Trophoblast cell (in vitro differentiated cells and primary cell): ENCODE data around the gene FABP1.
A peak's percentile ranks its signal among the peaks of the same experiment; 100 is the strongest.

ENCODE experiments used
- DNase-seq, 2 donors: peaks; one replicate each; pipeline ENCODE4 v3.0.0-alpha.2; 2016
- H2AFZ ChIP-seq: 2 replicates; pipeline ENCODE4 v1.6.1; 2013; ENCODE audit warnings: low read length, moderate library complexity, mild to moderate bottlenecking; ENCODE audit not compliant: insufficient read depth, poor library complexity
- H2AK5ac ChIP-seq: 2 replicates; pipeline ENCODE4 v1.6.1; 2013; ENCODE audit warnings: mild to moderate bottlenecking, low read length
- H2BK120ac ChIP-seq: 2 replicates; pipeline ENCODE4 v1.6.1; 2013; ENCODE audit warnings: low read length, mild to moderate bottlenecking, moderate library complexity; ENCODE audit not compliant: insufficient read depth, poor library complexity
- H2BK12ac ChIP-seq: 2 replicates; pipeline ENCODE4 v1.6.1; 2013; ENCODE audit warnings: mild to moderate bottlenecking, low read length, moderate library complexity
- H2BK5ac ChIP-seq: 2 replicates; pipeline ENCODE4 v1.6.1; 2013; ENCODE audit warnings: low read length, low read depth, moderate library complexity, mild to moderate bottlenecking; ENCODE audit not compliant: poor library complexity
- H3K14ac ChIP-seq: 2 replicates; pipeline ENCODE4 v1.6.1; 2013; ENCODE audit warnings: mild to moderate bottlenecking, low read length
- H3K18ac ChIP-seq: 2 replicates; pipeline ENCODE4 v1.6.1; 2013; ENCODE audit warnings: mild to moderate bottlenecking, low read length
- H3K23ac ChIP-seq: 2 replicates; pipeline ENCODE4 v1.6.1; 2013; ENCODE audit warnings: low read length
- H3K27ac ChIP-seq: 2 replicates; pipeline ENCODE4 v1.5.1; 2013; ENCODE audit warnings: low read depth, mild to moderate bottlenecking, inconsistent platforms, low read length, moderate library complexity
- H3K27me3 ChIP-seq: 2 replicates; pipeline ENCODE4 v1.6.1; 2013; ENCODE audit warnings: inconsistent platforms, mild to moderate bottlenecking, low read length, moderate library complexity; ENCODE audit not compliant: insufficient read depth
- H3K36me3 ChIP-seq, 2 experiments: 1 replicate in 1 of 2; 2 replicates in 1 of 2; pipeline ENCODE4 v1.6.1; 2013; ENCODE audit warnings: low read length in 2 of 2, mild to moderate bottlenecking in 2 of 2, moderate library complexity in 1 of 2; ENCODE audit not compliant: insufficient read depth in 2 of 2, control insufficient read depth in 1 of 2
- H3K4ac ChIP-seq: 2 replicates; pipeline ENCODE4 v1.6.1; 2013; ENCODE audit warnings: low read depth, mild to moderate bottlenecking, low read length, moderate library complexity
- H3K4me1 ChIP-seq, 2 experiments: 1 replicate in 1 of 2; 2 replicates in 1 of 2; pipeline ENCODE4 v1.6.1; 2013; ENCODE audit warnings: low read length in 2 of 2, mild to moderate bottlenecking in 2 of 2, moderate library complexity in 1 of 2; ENCODE audit not compliant: insufficient read depth in 2 of 2, control insufficient read depth in 1 of 2
- H3K4me2 ChIP-seq: 2 replicates; pipeline ENCODE4 v1.6.1; 2013; ENCODE audit warnings: inconsistent platforms, mild to moderate bottlenecking, low read length, moderate library complexity
- H3K4me3 ChIP-seq: 2 replicates; pipeline ENCODE4 v1.5.1; 2013; ENCODE audit warnings: mild to moderate bottlenecking, low read depth, low read length, inconsistent platforms
- H3K79me1 ChIP-seq: one replicate; pipeline ENCODE4 v1.6.1; 2013; ENCODE audit warnings: low read length
- H3K79me2 ChIP-seq: 2 replicates; pipeline ENCODE4 v1.6.1; 2013; ENCODE audit warnings: low read length, mild to moderate bottlenecking; ENCODE audit not compliant: control insufficient read depth, insufficient read depth, poor library complexity
- H3K9ac ChIP-seq: 2 replicates; pipeline ENCODE4 v1.6.1; 2013; ENCODE audit warnings: mild to moderate bottlenecking, low read length
- H3K9me3 ChIP-seq: 2 replicates; pipeline ENCODE4 v1.6.1; 2013; ENCODE audit warnings: low read depth, mild to moderate bottlenecking, control low read depth, inconsistent platforms, low read length; ENCODE audit not compliant: insufficient read depth
- H4K12ac ChIP-seq: 2 replicates; pipeline ENCODE4 v1.6.1; 2013; ENCODE audit warnings: low read depth, mild to moderate bottlenecking, low read length, moderate library complexity
- H4K8ac ChIP-seq: 2 replicates; pipeline ENCODE4 v1.6.1; 2013; ENCODE audit warnings: low read depth, mild to moderate bottlenecking, low read length, moderate library complexity
- H4K91ac ChIP-seq: one replicate; pipeline ENCODE4 v1.6.1; 2013; ENCODE audit warnings: low read depth, mild to moderate bottlenecking, low read length, moderate library complexity
- WGBS: extraction: QIAGEN DNeasy Blood & Tissue Kit; methylation state at CpG from one replicate; pipeline ENCODE4 v1.1.7; 2013; ENCODE audit warnings: missing lambda C conversion rate; ENCODE audit not compliant: insufficient read length, insufficient coverage; ENCODE audit errors: extremely low coverage; 5-methylcytosine and 5-hydroxymethylcytosine counted together

Gene FABP1

DNA sequence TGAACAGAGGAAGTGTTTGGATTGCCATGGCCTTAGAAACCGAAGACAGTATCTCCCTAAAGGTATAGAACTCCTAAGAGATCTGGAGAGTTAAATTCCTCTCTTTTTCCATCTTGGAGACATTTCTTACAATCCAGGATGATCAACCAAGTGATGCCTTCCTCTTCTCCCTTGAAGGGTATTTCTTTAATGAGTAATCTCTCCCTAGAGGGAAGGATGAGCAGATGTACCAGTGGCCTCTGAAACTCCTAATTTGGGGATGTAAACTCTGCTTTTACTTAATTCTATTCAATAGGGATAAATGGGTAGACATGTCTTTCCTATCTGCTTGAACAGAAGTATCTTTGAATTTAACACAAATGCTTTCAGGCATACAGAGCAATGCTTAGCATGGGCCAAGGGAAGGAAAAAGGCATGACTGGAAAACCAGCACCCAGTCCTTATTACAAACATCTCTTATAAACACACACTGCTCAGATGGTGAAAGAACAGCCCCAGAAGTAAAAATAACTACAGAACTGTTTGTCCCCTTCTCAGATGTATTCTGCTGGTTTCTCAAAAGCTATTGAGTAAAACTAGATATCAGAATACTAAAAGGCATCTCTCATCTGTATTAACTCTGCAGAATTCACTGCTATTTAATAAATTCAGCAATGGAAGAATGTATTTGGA, 37.6 kb upstream of the FABP1 start:
- Histone ChIP-seq H3K23ac (no peak overlapping the region), H3K79me1 (peaks cover 2% of the 10 kb centered on the region), H3K4ac (no peak overlapping the region), H3K27me3 (no peaks in the 10 kb centered on the region), H2AK5ac (no peak overlapping the region), H2AFZ (no peak overlapping the region), H3K4me2 (no peak overlapping the region), H3K27ac (no peak overlapping the region), H3K36me3 (no peaks in the 10 kb centered on the region), H2BK12ac (no peak overlapping the region), H3K9ac (no peak overlapping the region), H4K91ac (no peak overlapping the region), H3K79me2 (no peaks in the 10 kb centered on the region), H2BK5ac (no peak overlapping the region), H3K18ac (no peak overlapping the region), H3K4me1 (peaks cover 0 to 1% of the 10 kb centered on the region in 2 experiments), H4K8ac (no peak overlapping the region), H3K14ac (no peak overlapping the region), H2BK120ac (no peak overlapping the region), H3K9me3 (no peaks in the 10 kb centered on the region), H3K4me3 (no peak overlapping the region), H4K12ac (no peak overlapping the region)
- DNase-seq = no peak
- WGBS = no CpG with 5 or more reads among the region's 1 CpG

DNA sequence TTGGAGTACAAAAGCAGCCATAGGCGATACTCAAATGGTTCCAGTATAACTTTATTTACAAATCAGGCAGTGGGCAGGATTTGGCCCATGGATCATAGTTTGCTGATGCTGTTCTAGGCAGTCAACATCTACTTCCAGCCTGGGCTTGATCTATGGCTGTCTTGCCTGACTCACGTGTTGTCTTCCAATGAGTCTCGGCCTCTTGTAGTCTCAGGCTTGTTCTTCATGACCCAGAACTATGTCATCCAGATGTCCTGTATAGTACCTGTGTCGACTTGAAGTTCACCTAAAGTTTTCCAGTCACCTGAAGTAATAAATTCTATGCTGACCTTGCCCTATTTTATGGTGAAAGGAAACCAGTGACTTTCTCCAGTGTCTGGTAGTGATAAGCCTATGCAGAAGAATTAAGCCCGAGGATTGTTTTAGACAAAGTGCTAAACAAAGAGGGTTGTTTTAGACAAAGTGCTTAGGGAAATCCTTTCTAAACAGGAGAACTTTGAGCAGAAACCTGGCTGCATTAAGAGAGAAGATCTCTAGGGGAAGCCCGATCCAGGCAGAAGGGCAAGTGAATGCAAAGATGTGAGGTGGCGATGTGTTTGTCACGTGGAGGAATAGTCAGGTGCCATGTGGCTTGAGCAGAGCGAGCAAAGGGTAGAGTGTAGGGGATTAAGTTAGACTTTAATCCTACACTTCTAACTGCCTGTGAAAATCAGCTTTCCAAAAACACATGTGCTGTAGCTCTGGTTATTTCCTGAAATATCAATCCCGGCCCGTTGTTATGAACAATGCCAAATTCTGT, 33.8 kb upstream of the FABP1 start:
- H4K8ac ChIP-seq = no peak overlapping the region
- no CpG with 5 or more reads among the region's 11 CpGs for WGBS
- H3K23ac ChIP-seq = no peak overlapping the region
- H2BK12ac ChIP-seq = no peak overlapping the region
- H2BK120ac ChIP-seq = no peak overlapping the region
- no peaks in the 10 kb centered on the region for H3K79me2 ChIP-seq
- no peaks in the 10 kb centered on the region for H3K4me1 ChIP-seq
- H2AFZ ChIP-seq = no peak overlapping the region
- H2AK5ac ChIP-seq = no peak overlapping the region
- no peaks in the 10 kb centered on the region for H3K79me1 ChIP-seq
- no peaks in the 10 kb centered on the region for H3K27me3 ChIP-seq
- H3K4me2 ChIP-seq = no peak overlapping the region
- H3K18ac ChIP-seq = no peak overlapping the region
- no peaks in the 10 kb centered on the region for H3K36me3 ChIP-seq
- H4K91ac ChIP-seq = no peak overlapping the region
- no peak overlapping the region for H4K12ac ChIP-seq
- no peaks in the 10 kb centered on the region for H3K9me3 ChIP-seq
- H3K4me3 ChIP-seq = no peak overlapping the region
- H2BK5ac ChIP-seq = no peak overlapping the region
- no peak overlapping the region for H3K9ac ChIP-seq
- DNase-seq = no peak
- no peak overlapping the region for H3K27ac ChIP-seq
- no peak overlapping the region for H3K14ac ChIP-seq
- H3K4ac ChIP-seq = no peak overlapping the region

DNA sequence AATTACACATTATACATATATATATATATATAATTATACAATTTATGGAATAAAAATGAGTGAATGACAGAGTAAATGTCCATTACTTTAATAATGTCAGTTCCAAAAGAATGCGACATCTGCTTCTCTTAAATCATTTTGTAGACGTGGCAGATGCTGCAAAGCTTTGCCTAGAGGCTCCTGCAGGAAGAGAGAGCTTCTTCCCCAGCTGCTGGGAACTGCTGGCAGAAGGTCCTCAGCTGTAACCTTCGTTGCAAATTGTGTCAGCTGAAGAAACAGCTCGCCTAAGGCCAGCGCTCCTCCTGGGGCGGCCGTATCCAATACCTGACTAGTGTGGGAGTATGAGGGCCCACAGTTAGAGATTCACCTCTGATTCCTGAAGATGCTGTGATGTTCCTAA, 32.7 kb upstream of the FABP1 start:
- no peaks in the 10 kb centered on the region for H3K4me1 ChIP-seq
- no peak overlapping the region for H2BK12ac ChIP-seq
- no peak overlapping the region for H3K4ac ChIP-seq
- no peak overlapping the region for H3K9ac ChIP-seq
- H3K36me3 ChIP-seq = no peaks in the 10 kb centered on the region
- no peak overlapping the region for H4K8ac ChIP-seq
- H3K9me3 ChIP-seq = no peaks in the 10 kb centered on the region
- H3K79me2 ChIP-seq = no peaks in the 10 kb centered on the region
- H2AK5ac ChIP-seq = no peak overlapping the region
- H3K27me3 ChIP-seq = no peaks in the 10 kb centered on the region
- DNase-seq = no peak
- H4K12ac ChIP-seq = no peak overlapping the region
- H3K27ac ChIP-seq = no peak overlapping the region
- no peak overlapping the region for H3K4me2 ChIP-seq
- H4K91ac ChIP-seq = no peak overlapping the region
- H3K4me3 ChIP-seq = no peak overlapping the region
- no CpG with 5 or more reads among the region's 7 CpGs for WGBS
- no peak overlapping the region for H3K18ac ChIP-seq
- H2BK5ac ChIP-seq = no peak overlapping the region
- H3K14ac ChIP-seq = no peak overlapping the region
- no peak overlapping the region for H2AFZ ChIP-seq
- no peak overlapping the region for H3K23ac ChIP-seq
- H2BK120ac ChIP-seq = no peak overlapping the region
- H3K79me1 ChIP-seq = no peaks in the 10 kb centered on the region

DNA sequence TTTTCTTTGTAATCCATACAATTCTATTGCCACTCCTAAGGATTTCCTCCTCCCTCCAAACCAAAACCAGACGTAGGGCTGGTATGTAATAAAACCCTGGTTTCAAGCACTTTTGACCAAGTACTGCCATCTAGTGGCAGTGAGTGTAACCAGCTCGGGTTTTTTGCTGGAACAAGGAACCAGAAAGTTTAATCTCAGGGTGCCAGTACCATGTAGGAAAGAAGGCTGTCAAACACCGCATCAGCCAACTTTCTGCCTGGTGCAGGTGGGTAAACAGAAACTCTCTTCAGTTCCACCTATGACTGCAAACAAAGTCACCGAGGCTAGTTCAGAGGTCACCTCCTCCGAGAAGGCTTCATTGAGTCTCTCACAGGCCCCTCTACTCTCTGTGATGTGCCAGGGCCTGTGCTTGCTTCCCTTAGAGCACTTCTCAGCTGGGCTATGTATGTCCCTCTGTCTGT, 32.1 kb upstream of the FABP1 start:
- Histone ChIP-seq H2AFZ (no peak overlapping the region), H3K27ac (no peak overlapping the region), H3K79me2 (no peaks in the 10 kb centered on the region), H3K9me3 (no peaks in the 10 kb centered on the region), H3K27me3 (no peaks in the 10 kb centered on the region), H2AK5ac (no peak overlapping the region), H3K23ac (no peak overlapping the region), H3K4me2 (no peak overlapping the region), H2BK12ac (peak overlapping the region; percentile 67), H3K4me1 (no peaks in the 10 kb centered on the region), H2BK120ac (no peak overlapping the region), H4K8ac (no peak overlapping the region), H4K91ac (no peak overlapping the region), H4K12ac (no peak overlapping the region), H3K79me1 (no peaks in the 10 kb centered on the region), H3K4ac (no peak overlapping the region), H3K9ac (no peak overlapping the region), H3K36me3 (no peaks in the 10 kb centered on the region), H3K18ac (no peak overlapping the region), H3K4me3 (no peak overlapping the region), H2BK5ac (no peak overlapping the region), H3K14ac (no peak overlapping the region)
- DNase-seq = peak; percentile 55 to 90
- WGBS = no CpG with 5 or more reads among the region's 5 CpGs
